Activated T-cell treated with anti-CD3 and anti-CD28 coated beads, Interleukin-2, amount 50 U/mL, for 4 hours (primary cell): Measurements from ENCODE around the gene VAV2. TPM values are rescaled to one million over a fixed set of nuclear protein-coding genes. Genes with fewer than 3 reads are reported as not detected.
"Not testable (repeated sequence)": the region's sequence is repeated elsewhere in the genome, so short reads cannot be mapped to it uniquely, and the experiment has no call there.

ENCODE experiments used
- ATAC-seq, 2 donors: fragments of 200-7000 bp; cut with Tn5 transposase; one replicate each; pipeline ENCODE4 v1.10.0; 2021
- DNase-seq: peaks from one replicate; pipeline ENCODE4 v3.0.0-alpha.2; 2020
- H3K27me3 Mint-ChIP-seq: one replicate; pipeline ENCODE4 v1.8.0; 2021; ENCODE audit warnings: low read depth, mixed read lengths
- H3K36me3 Mint-ChIP-seq: one replicate; pipeline ENCODE4 v1.8.0; 2022; ENCODE audit warnings: mixed read lengths; ENCODE audit not compliant: insufficient read depth
- H3K4me1 Mint-ChIP-seq: one replicate; pipeline ENCODE4 v1.8.0; 2021; ENCODE audit warnings: low read depth, mixed read lengths
- H3K4me3 Mint-ChIP-seq: one replicate; pipeline ENCODE4 v1.8.0; 2021; ENCODE audit warnings: mild to moderate bottlenecking, moderate library complexity, mixed read lengths
- H3K9me3 Mint-ChIP-seq: one replicate; pipeline ENCODE4 v1.8.0; 2021; ENCODE audit warnings: mixed read lengths
- total RNA-seq, 3 donors: library from RNA; stranded (reverse); gene quantifications; one replicate each; pipeline ENCODE4 v1.2.1, GENCODE V29; 2021

The VAV2 gene
- total RNA-seq, 3 donors from 2014 or later, result 2.7 to 3.7 (median 3.2) TPM

- Mint-ChIP-seq H3K4me3 (no peak overlapping the region), H3K9me3 (no peaks in the 10 kb centered on the region), H3K36me3 (no peaks in the 10 kb centered on the region), H3K27me3 (no peaks in the 10 kb centered on the region), H3K4me1 (peaks cover 7% of the 10 kb centered on the region)
- DNase-seq (no peak), ATAC-seq (no peak)
These were observed 4.7 kb upstream of the VAV2 start for GRCh38 chr9:133996531-133997520.

- peaks cover 6% of the 10 kb centered on the region for H3K27me3 Mint-ChIP-seq
These were observed 3.1 kb upstream of the VAV2 start for GRCh38 chr9:133995012-133995896.

GRCh38 chr9:133994353-133995011 lies 2.4 kb upstream of the VAV2 start:
- DNase-seq, result peak; percentile 74
- H3K9me3 Mint-ChIP-seq, result no peaks in the 10 kb centered on the region
- H3K4me1 Mint-ChIP-seq, result peaks cover 7% of the 10 kb centered on the region
- peaks cover 7% of the 10 kb centered on the region for H3K27me3 Mint-ChIP-seq
- ATAC-seq, result peak; percentile 42 to 50
- H3K36me3 Mint-ChIP-seq, result no peaks in the 10 kb centered on the region
- peak overlapping the region; percentile 59 for H3K4me3 Mint-ChIP-seq

More at GRCh38 chr9:133995012-133995896, 3.1 kb upstream of the VAV2 start:
- Mint-ChIP-seq H3K4me1 (peaks cover 7% of the 10 kb centered on the region), H3K4me3 (no peak overlapping the region), H3K36me3 (no peaks in the 10 kb centered on the region), H3K9me3 (no peaks in the 10 kb centered on the region)
- DNase-seq (no peak), ATAC-seq (no peak)

- peaks cover 7% of the 10 kb centered on the region for H3K4me1 Mint-ChIP-seq
- H3K9me3 Mint-ChIP-seq, result no peaks in the 10 kb centered on the region
- H3K27me3 Mint-ChIP-seq, result peaks cover 7% of the 10 kb centered on the region
- peak overlapping the region; percentile 71 for H3K4me3 Mint-ChIP-seq
- ATAC-seq (no peak), DNase-seq (no peak)
- H3K36me3 Mint-ChIP-seq, result no peaks in the 10 kb centered on the region
These were observed 1.6 kb upstream of the VAV2 start for GRCh38 chr9:133993635-133994253.

GRCh38 chr9:133992780-133993634 lies 883 bp upstream of the VAV2 start:
- peak; percentile 83 to 85 for ATAC-seq
- H3K36me3 Mint-ChIP-seq, result no peaks in the 10 kb centered on the region
- no peaks in the 10 kb centered on the region for H3K9me3 Mint-ChIP-seq
- peaks cover 7% of the 10 kb centered on the region for H3K27me3 Mint-ChIP-seq
- peak; percentile 69 for DNase-seq
- H3K4me1 Mint-ChIP-seq, result peaks cover 7% of the 10 kb centered on the region
- peak overlapping the region; percentile 71 for H3K4me3 Mint-ChIP-seq

- peaks cover 7% of the 10 kb centered on the region for H3K4me1 Mint-ChIP-seq
- H3K4me3 Mint-ChIP-seq, result peak overlapping the region; percentile 60
- peaks cover 7% of the 10 kb centered on the region for H3K27me3 Mint-ChIP-seq
- H3K36me3 Mint-ChIP-seq, result no peaks in the 10 kb centered on the region
- ATAC-seq (peak in 1 of 2 donors; percentile 4), DNase-seq (no peak)
- H3K9me3 Mint-ChIP-seq, result no peaks in the 10 kb centered on the region
These were observed 756 bp downstream of the VAV2 start for GRCh38 chr9:133991214-133991921.

GRCh38 chr9:133990366-133991213 lies 1.5 kb downstream of the VAV2 start:
- H3K4me1 Mint-ChIP-seq, result peaks cover 7% of the 10 kb centered on the region
- no peaks in the 10 kb centered on the region for H3K9me3 Mint-ChIP-seq
- H3K4me3 Mint-ChIP-seq, result peak overlapping the region; percentile 60
- ATAC-seq, result no peak
- peaks cover 7% of the 10 kb centered on the region for H3K27me3 Mint-ChIP-seq
- DNase-seq, result no peak
- no peaks in the 10 kb centered on the region for H3K36me3 Mint-ChIP-seq

- no peaks in the 10 kb centered on the region for H3K36me3 Mint-ChIP-seq
- peak overlapping the region; percentile 19 for H3K4me3 Mint-ChIP-seq
- H3K4me1 Mint-ChIP-seq, result peaks cover 7% of the 10 kb centered on the region
- ATAC-seq (no peak), DNase-seq (no peak)
- H3K9me3 Mint-ChIP-seq, result no peaks in the 10 kb centered on the region
- peaks cover 7% of the 10 kb centered on the region for H3K27me3 Mint-ChIP-seq
These were observed 2.3 kb downstream of the VAV2 start for GRCh38 chr9:133989625-133990365.

GRCh38 chr9:133988771-133989170 lies 3.4 kb downstream of the VAV2 start:
- not testable (repeated sequence) for H3K36me3 Mint-ChIP-seq, H3K27me3 Mint-ChIP-seq, H3K4me1 Mint-ChIP-seq, DNase-seq, H3K9me3 Mint-ChIP-seq, H3K4me3 Mint-ChIP-seq, ATAC-seq

- Mint-ChIP-seq H3K4me3 (no peak overlapping the region), H3K4me1 (no peaks in the 10 kb centered on the region), H3K9me3 (no peaks in the 10 kb centered on the region), H3K36me3 (no peaks in the 10 kb centered on the region), H3K27me3 (peaks cover 7% of the 10 kb centered on the region)
- ATAC-seq, result no peak
- DNase-seq, result no peak
These were observed 4.0 kb downstream of the VAV2 start for GRCh38 chr9:133987946-133988665.

GRCh38 chr9:133987446-133987788 lies 4.7 kb downstream of the VAV2 start:
- DNase-seq (no peak), ATAC-seq (no peak)
- Mint-ChIP-seq H3K9me3 (no peaks in the 10 kb centered on the region), H3K4me1 (no peaks in the 10 kb centered on the region), H3K36me3 (no peaks in the 10 kb centered on the region), H3K27me3 (peaks cover 7% of the 10 kb centered on the region), H3K4me3 (no peak overlapping the region)
